Activated T-cell treated with anti-CD3 and anti-CD28 coated beads, Interleukin-2, amount 50 U/mL, for 72 hours (primary cell): ENCODE results near the gene DIPK1B. TPM values are rescaled to one million over a fixed set of nuclear protein-coding genes. Genes with fewer than 3 reads are reported as not detected.

ENCODE experiments used
- ATAC-seq, 2 donors: fragments of 150-1000 bp; cut with Tn5 transposase; replicated peaks in 1 of 2; 2 replicates each; pipeline ENCODE4 v1.10.0; 2021; ENCODE audit warnings: moderate library complexity in 2 of 2, mild to moderate bottlenecking in 1 of 2
- DNase-seq, 2 donors: peaks; one replicate each; pipeline ENCODE4 v3.0.0; 2021 to 2022; ENCODE audit warnings: mixed read lengths in 1 of 2
- H3K27ac Mint-ChIP-seq: one replicate; pipeline ENCODE4 v1.8.0; 2022; ENCODE audit warnings: mild to moderate bottlenecking, moderate library complexity, mixed read lengths
- H3K27me3 Mint-ChIP-seq: one replicate; pipeline ENCODE4 v1.8.0; 2022; ENCODE audit warnings: low read depth, mixed read lengths
- H3K36me3 Mint-ChIP-seq, 2 donors: one replicate each; pipeline ENCODE4 v1.8.0; 2022; ENCODE audit warnings: mixed read lengths in 2 of 2, mild to moderate bottlenecking in 1 of 2; ENCODE audit not compliant: insufficient read depth in 2 of 2
- H3K4me1 Mint-ChIP-seq: one replicate; pipeline ENCODE4 v1.8.0; 2022; ENCODE audit warnings: low read depth, mixed read lengths
- H3K4me3 Mint-ChIP-seq, 2 donors: one replicate each; pipeline ENCODE4 v1.8.0; 2022; ENCODE audit warnings: mild to moderate bottlenecking in 2 of 2, mixed read lengths in 2 of 2, moderate library complexity in 2 of 2
- H3K9me3 Mint-ChIP-seq, 2 donors: one replicate each; pipeline ENCODE4 v1.8.0; 2022; ENCODE audit warnings: mixed read lengths in 2 of 2
- total RNA-seq, 2 donors: library from RNA; stranded (reverse); gene quantifications; one replicate each; pipeline ENCODE4 v1.2.3, GENCODE V29; 2022

Gene DIPK1B
- total RNA-seq, 2 donors from 2014 or later = 0.67 to 0.72 TPM

GRCh38 chr9:136676920-136677686, 35.3 kb upstream of the DIPK1B start:
- ATAC-seq (no peak), DNase-seq (no peak)
- H3K4me3 Mint-ChIP-seq = no peak overlapping the region
- H3K27me3 Mint-ChIP-seq = no peaks in the 10 kb centered on the region
- no peak overlapping the region for H3K27ac Mint-ChIP-seq
- H3K36me3 Mint-ChIP-seq = no peaks in the 10 kb centered on the region
- no peaks in the 10 kb centered on the region for H3K9me3 Mint-ChIP-seq
- H3K4me1 Mint-ChIP-seq = no peaks in the 10 kb centered on the region

GRCh38 chr9:136678034-136678433, 34.3 kb upstream of the DIPK1B start:
- H3K27ac Mint-ChIP-seq = no peak overlapping the region
- no peaks in the 10 kb centered on the region for H3K4me1 Mint-ChIP-seq
- H3K4me3 Mint-ChIP-seq = no peak overlapping the region
- no peaks in the 10 kb centered on the region for H3K9me3 Mint-ChIP-seq
- ATAC-seq (no peak), DNase-seq (no peak)
- no peaks in the 10 kb centered on the region for H3K27me3 Mint-ChIP-seq
- no peaks in the 10 kb centered on the region for H3K36me3 Mint-ChIP-seq

DNA sequence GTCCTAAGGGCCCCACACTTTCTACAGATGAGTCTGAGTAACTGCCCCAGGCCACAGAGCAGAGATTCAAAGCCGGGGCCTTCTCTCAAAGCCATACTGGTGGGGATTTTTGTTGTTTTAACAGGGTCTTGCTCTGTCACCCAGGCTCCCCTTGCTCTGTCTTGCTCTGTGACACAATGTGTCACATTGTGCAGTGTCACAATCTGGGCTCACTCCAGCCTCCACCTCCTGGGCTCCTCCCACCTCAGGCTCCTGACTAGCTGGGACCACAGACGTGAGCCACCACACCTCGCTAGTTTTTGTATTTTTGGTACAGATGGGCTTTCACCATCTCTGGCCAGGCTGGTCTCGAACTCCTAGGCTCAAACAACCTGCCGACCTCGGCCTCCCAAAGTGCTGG, 33.7 kb upstream of the DIPK1B start:
- Mint-ChIP-seq H3K9me3 (no peaks in the 10 kb centered on the region), H3K27ac (no peak overlapping the region), H3K27me3 (no peaks in the 10 kb centered on the region), H3K36me3 (no peaks in the 10 kb centered on the region), H3K4me3 (no peak overlapping the region), H3K4me1 (no peaks in the 10 kb centered on the region)
- no peak for ATAC-seq
- no peak for DNase-seq

GRCh38 chr9:136679431-136679941, 32.9 kb upstream of the DIPK1B start:
- H3K9me3 Mint-ChIP-seq = no peaks in the 10 kb centered on the region
- ATAC-seq = no peak
- H3K4me3 Mint-ChIP-seq = no peak overlapping the region
- no peaks in the 10 kb centered on the region for H3K4me1 Mint-ChIP-seq
- H3K27me3 Mint-ChIP-seq = no peaks in the 10 kb centered on the region
- DNase-seq = no peak
- no peak overlapping the region for H3K27ac Mint-ChIP-seq
- H3K36me3 Mint-ChIP-seq = no peaks in the 10 kb centered on the region

DNA sequence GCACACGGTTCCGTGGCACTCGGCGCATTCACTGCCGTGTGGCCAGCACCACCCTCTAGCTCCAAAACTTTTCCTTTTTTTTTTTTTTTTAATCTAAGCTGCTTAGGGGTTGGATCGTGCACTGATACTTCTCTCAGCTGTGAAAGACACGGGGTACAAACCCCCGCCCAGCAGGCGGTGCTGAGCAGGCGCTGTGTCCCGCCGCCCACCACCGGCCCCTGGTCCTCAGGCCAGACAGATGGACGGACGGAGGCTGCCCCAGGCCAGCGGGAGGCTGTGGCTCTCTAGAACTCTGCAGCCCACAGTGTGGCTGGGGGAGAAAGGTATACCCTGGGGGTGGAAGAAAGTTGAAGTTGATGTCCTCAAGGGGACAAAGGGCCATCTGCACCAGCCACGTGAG, 31.3 kb upstream of the DIPK1B start:
- ATAC-seq (no peak), DNase-seq (no peak)
- Mint-ChIP-seq H3K9me3 (no peaks in the 10 kb centered on the region), H3K27me3 (no peaks in the 10 kb centered on the region), H3K4me3 (no peak overlapping the region), H3K36me3 (no peaks in the 10 kb centered on the region), H3K4me1 (peaks cover 3% of the 10 kb centered on the region), H3K27ac (no peak overlapping the region)

- Mint-ChIP-seq H3K27me3 (no peaks in the 10 kb centered on the region), H3K27ac (no peak overlapping the region)
- no peak for ATAC-seq
These were observed 30.2 kb upstream of the DIPK1B start for GRCh38 chr9:136681945-136682699.

DNA sequence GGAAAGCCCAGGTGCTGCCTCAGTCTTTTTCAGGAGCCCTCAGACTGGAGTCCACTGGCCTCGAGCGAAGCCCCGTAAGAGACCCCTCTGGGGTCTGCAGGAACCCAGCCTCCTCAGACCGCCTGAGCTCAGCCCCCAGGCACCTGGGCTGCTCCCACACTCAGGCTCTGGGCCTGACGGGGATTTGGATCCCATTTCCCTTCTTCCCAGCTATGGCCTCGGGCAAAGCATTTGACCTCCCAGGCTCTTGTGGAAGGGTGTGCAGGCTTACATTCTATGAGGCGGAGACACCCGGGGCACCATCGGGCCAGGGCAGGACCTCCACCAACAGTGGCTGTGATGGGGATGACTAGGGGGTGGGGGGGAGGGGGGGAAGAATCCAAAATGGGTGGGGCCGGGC, 29.7 kb upstream of the DIPK1B start:
- Mint-ChIP-seq H3K27ac (no peak overlapping the region), H3K4me1 (peaks cover 4% of the 10 kb centered on the region), H3K36me3 (no peaks in the 10 kb centered on the region), H3K4me3 (no peak overlapping the region), H3K9me3 (no peaks in the 10 kb centered on the region), H3K27me3 (no peaks in the 10 kb centered on the region)
- DNase-seq = no peak
- ATAC-seq = no peak

More at GRCh38 chr9:136681945-136682699, 30.2 kb upstream of the DIPK1B start:
- Mint-ChIP-seq H3K4me3 (no peak overlapping the region), H3K4me1 (peaks cover 4% of the 10 kb centered on the region), H3K9me3 (no peaks in the 10 kb centered on the region), H3K36me3 (no peaks in the 10 kb centered on the region)
- DNase-seq = no peak

GRCh38 chr9:136683173-136683745, 29.1 kb upstream of the DIPK1B start:
- Mint-ChIP-seq H3K27me3 (no peaks in the 10 kb centered on the region), H3K4me1 (peaks cover 4% of the 10 kb centered on the region), H3K27ac (no peak overlapping the region), H3K9me3 (no peaks in the 10 kb centered on the region), H3K4me3 (no peak overlapping the region), H3K36me3 (no peaks in the 10 kb centered on the region)
- ATAC-seq (no peak), DNase-seq (no peak)

GRCh38 chr9:136683755-136684154, 28.6 kb upstream of the DIPK1B start:
- ATAC-seq = no peak
- H3K36me3 Mint-ChIP-seq = no peaks in the 10 kb centered on the region
- H3K27me3 Mint-ChIP-seq = no peaks in the 10 kb centered on the region
- no peak overlapping the region for H3K4me3 Mint-ChIP-seq
- no peaks in the 10 kb centered on the region for H3K9me3 Mint-ChIP-seq
- DNase-seq = no peak
- no peak overlapping the region for H3K27ac Mint-ChIP-seq
- H3K4me1 Mint-ChIP-seq = peaks cover 4% of the 10 kb centered on the region

GRCh38 chr9:136684339-136684738, 28.0 kb upstream of the DIPK1B start:
- Mint-ChIP-seq H3K4me1 (peaks cover 4% of the 10 kb centered on the region), H3K27me3 (no peaks in the 10 kb centered on the region), H3K9me3 (no peaks in the 10 kb centered on the region), H3K36me3 (no peaks in the 10 kb centered on the region), H3K27ac (no peak overlapping the region), H3K4me3 (no peak overlapping the region)
- no peak for DNase-seq
- no peak for ATAC-seq

- Mint-ChIP-seq H3K4me1 (peaks cover 4% of the 10 kb centered on the region), H3K4me3 (no peak overlapping the region), H3K36me3 (no peaks in the 10 kb centered on the region), H3K27ac (no peak overlapping the region), H3K27me3 (no peaks in the 10 kb centered on the region), H3K9me3 (no peaks in the 10 kb centered on the region)
- DNase-seq = no peak
- ATAC-seq = no peak
These were observed 27.6 kb upstream of the DIPK1B start for GRCh38 chr9:136684799-136685198.

- no peak for ATAC-seq
- Mint-ChIP-seq H3K27me3 (no peaks in the 10 kb centered on the region), H3K4me1 (peaks cover 4% of the 10 kb centered on the region), H3K4me3 (no peak overlapping the region), H3K27ac (no peak overlapping the region), H3K36me3 (no peaks in the 10 kb centered on the region), H3K9me3 (no peaks in the 10 kb centered on the region)
- DNase-seq = no peak
These were observed 27.2 kb upstream of the DIPK1B start for GRCh38 chr9:136685216-136685615.

- peaks cover 4% of the 10 kb centered on the region for H3K4me1 Mint-ChIP-seq
- H3K4me3 Mint-ChIP-seq = peak overlapping the region; percentile 79 to 81
- DNase-seq (no peak), ATAC-seq (no peak)
- no peaks in the 10 kb centered on the region for H3K36me3 Mint-ChIP-seq
- H3K27ac Mint-ChIP-seq = no peak overlapping the region
- H3K9me3 Mint-ChIP-seq = no peaks in the 10 kb centered on the region
- H3K27me3 Mint-ChIP-seq = no peaks in the 10 kb centered on the region
These were observed 26.4 kb upstream of the DIPK1B start for GRCh38 chr9:136685790-136686533.
